Measurements from ENCODE around the gene COPS6.

The COPS6 gene

DNA sequence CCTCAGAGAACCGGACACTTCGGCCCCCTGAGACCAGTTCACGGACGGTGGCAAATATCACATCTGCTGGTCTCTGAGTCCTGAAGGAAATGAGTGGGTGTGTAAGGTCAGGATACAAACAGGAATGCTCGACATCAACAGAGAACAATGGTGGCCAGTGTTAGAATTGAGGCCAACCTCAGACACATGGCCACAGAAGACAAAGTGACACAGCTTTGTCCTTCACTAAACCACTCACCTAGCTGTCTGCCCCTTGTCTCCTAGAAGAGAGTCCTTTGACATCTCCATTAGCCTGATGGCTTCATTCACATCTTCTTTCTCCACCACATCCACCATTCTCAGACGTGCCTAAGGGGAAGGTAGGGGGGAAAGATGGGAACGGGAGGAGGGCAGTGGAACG is 4.3 kb downstream of the COPS6 start:
- H3K9me3 ChIP-seq (replicated peaks; ENCODE audit: insufficient read depth, low read length) = no peaks in the 10 kb centered on the region
- no peaks in the 10 kb centered on the region for H4K20me1 ChIP-seq (ENCODE audit: insufficient read depth, low read length)
- H3K9ac ChIP-seq (ENCODE audit: low read length) = no peak overlapping the region
- H3K4me3 ChIP-seq (ENCODE audit: low read length) = no peak overlapping the region
- H3F3A ChIP-seq (ENCODE audit: insufficient read depth, low read length) = peaks cover 54% of the 10 kb centered on the region
- H3K27me3 ChIP-seq (replicated peaks; ENCODE audit: insufficient read depth, low read length) = no peaks in the 10 kb centered on the region
- no peak overlapping the region for H3K4me2 ChIP-seq (ENCODE audit: low read depth, low read length)
- no peak overlapping the region for H2AFZ ChIP-seq (ENCODE audit: low read length)
- H3K4me1 ChIP-seq (ENCODE audit: low read length) = peaks cover 9% of the 10 kb centered on the region; the same call in 1 of the 2 replicates
- DNase-seq = no peak
- no peaks in the 10 kb centered on the region for H3K9me2 ChIP-seq (replicated peaks; ENCODE audit: insufficient read depth, low read length)
- H3K36me3 ChIP-seq (replicated peaks; ENCODE audit: insufficient read depth, low read length) = peaks cover 43% of the 10 kb centered on the region
- H3K79me2 ChIP-seq (ENCODE audit: low read length) = peaks cover 68% of the 10 kb centered on the region
- no peak overlapping the region for H3K27ac ChIP-seq (ENCODE audit: low read length)
- TF ChIP-seq EZH2 (optimal IDR thresholded peaks at IDR 0.05; ENCODE audit: low read depth, low read length) = no peak
- no peak for TF ChIP-seq EZH2phosphoT487 (IDR thresholded peaks at IDR 0.05; ENCODE audit: low read length)
- TF ChIP-seq, protein P1, sequence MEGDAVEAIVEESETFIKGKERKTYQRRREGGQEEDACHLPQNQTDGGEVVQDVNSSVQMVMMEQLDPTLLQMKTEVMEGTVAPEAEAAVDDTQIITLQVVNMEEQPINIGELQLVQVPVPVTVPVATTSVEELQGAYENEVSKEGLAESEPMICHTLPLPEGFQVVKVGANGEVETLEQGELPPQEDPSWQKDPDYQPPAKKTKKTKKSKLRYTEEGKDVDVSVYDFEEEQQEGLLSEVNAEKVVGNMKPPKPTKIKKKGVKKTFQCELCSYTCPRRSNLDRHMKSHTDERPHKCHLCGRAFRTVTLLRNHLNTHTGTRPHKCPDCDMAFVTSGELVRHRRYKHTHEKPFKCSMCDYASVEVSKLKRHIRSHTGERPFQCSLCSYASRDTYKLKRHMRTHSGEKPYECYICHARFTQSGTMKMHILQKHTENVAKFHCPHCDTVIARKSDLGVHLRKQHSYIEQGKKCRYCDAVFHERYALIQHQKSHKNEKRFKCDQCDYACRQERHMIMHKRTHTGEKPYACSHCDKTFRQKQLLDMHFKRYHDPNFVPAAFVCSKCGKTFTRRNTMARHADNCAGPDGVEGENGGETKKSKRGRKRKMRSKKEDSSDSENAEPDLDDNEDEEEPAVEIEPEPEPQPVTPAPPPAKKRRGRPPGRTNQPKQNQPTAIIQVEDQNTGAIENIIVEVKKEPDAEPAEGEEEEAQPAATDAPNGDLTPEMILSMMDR (IDR thresholded peaks at IDR 0.05; ENCODE audit: low read length) = no peak

DNA sequence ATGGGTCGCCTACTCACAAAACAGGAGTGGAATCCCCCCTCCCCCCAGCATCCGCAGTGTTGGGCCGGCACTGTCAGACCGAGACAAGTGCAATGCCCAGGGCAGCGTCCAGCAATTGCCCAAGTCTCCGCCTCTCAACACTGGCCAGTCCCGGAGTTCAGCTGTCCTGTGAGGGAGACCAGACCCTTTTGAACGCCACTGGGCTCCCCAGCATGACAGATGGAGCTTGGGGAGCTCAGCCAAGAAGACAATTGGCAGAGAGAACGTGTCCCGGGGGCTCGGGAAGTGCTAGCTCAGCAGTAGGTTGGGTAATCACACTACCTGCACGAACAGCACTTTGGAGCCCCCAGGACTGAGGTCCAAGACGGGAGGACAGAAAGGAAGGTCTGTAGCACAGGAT is 4.7 kb downstream of the COPS6 start:
- peaks cover 54% of the 10 kb centered on the region for H3F3A ChIP-seq (ENCODE audit: insufficient read depth, low read length)
- H3K36me3 ChIP-seq (replicated peaks; ENCODE audit: insufficient read depth, low read length) = peaks cover 47% of the 10 kb centered on the region

DNA sequence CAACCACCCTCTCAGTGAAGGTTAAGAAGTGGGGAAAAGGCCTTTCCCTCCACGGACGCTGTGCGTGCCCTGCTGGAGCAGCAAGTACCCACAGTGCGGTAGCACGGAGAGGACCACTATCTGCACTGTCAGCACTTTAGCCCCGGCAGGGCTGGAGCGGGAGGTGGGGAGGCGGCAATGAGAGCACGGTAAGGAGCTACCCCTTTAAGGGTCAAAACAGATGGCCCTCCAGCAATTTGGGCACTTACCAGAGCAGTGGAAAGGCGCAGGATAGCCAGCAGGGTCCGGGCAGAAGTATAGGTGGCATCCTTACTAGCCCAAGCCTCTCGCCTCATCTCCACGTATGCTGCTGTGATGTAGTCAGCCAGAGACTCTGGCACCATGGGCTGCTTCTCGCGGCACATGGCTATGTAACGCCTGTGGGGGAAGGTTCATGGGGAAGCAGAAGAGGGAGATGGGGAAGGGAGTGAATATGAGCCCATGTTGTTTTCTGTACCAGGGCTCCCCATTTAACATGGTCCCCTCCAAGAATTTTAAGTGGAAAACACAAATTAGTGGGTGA is 5.2 kb downstream of the COPS6 start:
- H3K79me2 ChIP-seq (ENCODE audit: low read length) = peaks cover 71% of the 10 kb centered on the region
- H3K36me3 ChIP-seq (replicated peaks; ENCODE audit: insufficient read depth, low read length) = peaks cover 52% of the 10 kb centered on the region
- no peaks in the 10 kb centered on the region for H3K9me3 ChIP-seq (replicated peaks; ENCODE audit: insufficient read depth, low read length)
- no peak overlapping the region for H2AFZ ChIP-seq (ENCODE audit: low read length)
- peaks cover 54% of the 10 kb centered on the region for H3F3A ChIP-seq (ENCODE audit: insufficient read depth, low read length)
- H3K4me1 ChIP-seq (ENCODE audit: low read length) = peaks cover 9% of the 10 kb centered on the region; the same call in 1 of the 2 replicates
- no peak overlapping the region for H3K4me2 ChIP-seq (ENCODE audit: low read depth, low read length)
- H3K27me3 ChIP-seq (replicated peaks; ENCODE audit: insufficient read depth, low read length) = no peaks in the 10 kb centered on the region
- no peaks in the 10 kb centered on the region for H4K20me1 ChIP-seq (ENCODE audit: insufficient read depth, low read length)
- H3K27ac ChIP-seq (ENCODE audit: low read length) = no peak overlapping the region
- no peak for DNase-seq
- H3K9me2 ChIP-seq (replicated peaks; ENCODE audit: insufficient read depth, low read length) = no peaks in the 10 kb centered on the region
- TF ChIP-seq, protein P1 (IDR thresholded peaks at IDR 0.05; ENCODE audit: low read length) = no peak
- TF ChIP-seq EZH2 (optimal IDR thresholded peaks at IDR 0.05; ENCODE audit: low read depth, low read length) (no peak), EZH2phosphoT487 (IDR thresholded peaks at IDR 0.05; ENCODE audit: low read length) (no peak)
- H3K9ac ChIP-seq (ENCODE audit: low read length) = no peak overlapping the region
- no peak overlapping the region for H3K4me3 ChIP-seq (ENCODE audit: low read length)

More for the DNA sequence above, 4.7 kb downstream of the COPS6 start:
- no peak overlapping the region for H3K9ac ChIP-seq (ENCODE audit: low read length)
- H3K4me3 ChIP-seq (ENCODE audit: low read length) = no peak overlapping the region
- TF ChIP-seq, protein P1 (IDR thresholded peaks at IDR 0.05; ENCODE audit: low read length) = no peak
- no peak for TF ChIP-seq EZH2 (optimal IDR thresholded peaks at IDR 0.05; ENCODE audit: low read depth, low read length)
- TF ChIP-seq EZH2phosphoT487 (IDR thresholded peaks at IDR 0.05; ENCODE audit: low read length) = no peak
- no peaks in the 10 kb centered on the region for H3K9me2 ChIP-seq (replicated peaks; ENCODE audit: insufficient read depth, low read length)
- peaks cover 71% of the 10 kb centered on the region for H3K79me2 ChIP-seq (ENCODE audit: low read length)
- DNase-seq = no peak
- H4K20me1 ChIP-seq (ENCODE audit: insufficient read depth, low read length) = no peaks in the 10 kb centered on the region
- no peak overlapping the region for H3K27ac ChIP-seq (ENCODE audit: low read length)
- H3K4me2 ChIP-seq (ENCODE audit: low read depth, low read length) = no peak overlapping the region
- H3K9me3 ChIP-seq (replicated peaks; ENCODE audit: insufficient read depth, low read length) = no peaks in the 10 kb centered on the region
- no peak overlapping the region for H2AFZ ChIP-seq (ENCODE audit: low read length)
- H3K4me1 ChIP-seq (ENCODE audit: low read length) = peaks cover 9% of the 10 kb centered on the region; the same call in 1 of the 2 replicates
- no peaks in the 10 kb centered on the region for H3K27me3 ChIP-seq (replicated peaks; ENCODE audit: insufficient read depth, low read length)

Measured in MM.1S (cell line).